Natural killer cell (primary cell): Measurements from ENCODE around the gene PCDHB5. TPM values are rescaled to one million over a fixed set of nuclear protein-coding genes. Genes with fewer than 3 reads are reported as not detected.
"Not testable (repeated sequence)": the region's sequence is repeated elsewhere in the genome, so short reads cannot be mapped to it uniquely, and the experiment has no call there.

Source experiments
- ATAC-seq, 3 donors: fragments of 150-1000 bp in 2 of 3; fragments of 200-7000 bp in 1 of 3; cut with Tn5 transposase; 1 replicate in 1 of 3; 2 replicates in 2 of 3; pipeline ENCODE4 v1.10.0; 2021; ENCODE audit warnings: mild to moderate bottlenecking in 2 of 3, moderate library complexity in 2 of 3
- DNase-seq, 2 donors: peaks; one replicate each; pipeline versions ENCODE4 v3.0.0 to v3.0.0-alpha.2; 2013 to 2021; ENCODE audit warnings: mixed read lengths in 1 of 2
- H3K27ac ChIP-seq: one replicate; pipeline ENCODE4 v1.5.1; 2013; ENCODE audit warnings: mild to moderate bottlenecking, low read length
- H3K27me3 ChIP-seq: one replicate; pipeline ENCODE4 v1.6.1; 2013; ENCODE audit warnings: low read length; ENCODE audit not compliant: control insufficient read depth, insufficient read depth
- H3K36me3 ChIP-seq: one replicate; pipeline ENCODE4 v1.6.1; 2013; ENCODE audit warnings: low read length; ENCODE audit not compliant: control insufficient read depth, insufficient read depth
- H3K4me1 ChIP-seq: one replicate; pipeline ENCODE4 v1.6.1; 2013; ENCODE audit warnings: low read length; ENCODE audit not compliant: control insufficient read depth, insufficient read depth
- H3K4me3 ChIP-seq: one replicate; pipeline ENCODE4 v1.5.1; 2013; ENCODE audit warnings: low read length
- H3K9me3 ChIP-seq: one replicate; pipeline ENCODE4 v1.6.1; 2013; ENCODE audit warnings: low read length; ENCODE audit not compliant: control insufficient read depth, insufficient read depth
- H3K27ac Mint-ChIP-seq, 2 donors: one replicate each; pipeline ENCODE4 v1.8.0; 2022; ENCODE audit warnings: mild to moderate bottlenecking in 2 of 2, mixed read lengths in 2 of 2, moderate library complexity in 1 of 2
- H3K27me3 Mint-ChIP-seq, 2 donors: one replicate each; pipeline ENCODE4 v1.8.0; 2022; ENCODE audit warnings: low read depth in 2 of 2, mixed read lengths in 2 of 2
- H3K36me3 Mint-ChIP-seq: one replicate; pipeline ENCODE4 v1.8.0; 2022; ENCODE audit warnings: mixed read lengths
- H3K4me1 Mint-ChIP-seq, 2 donors: one replicate each; pipeline ENCODE4 v1.8.0; 2022; ENCODE audit warnings: mixed read lengths in 2 of 2
- H3K4me3 Mint-ChIP-seq: one replicate; pipeline ENCODE4 v1.8.0; 2022; ENCODE audit warnings: mild to moderate bottlenecking, moderate library complexity, mixed read lengths
- H3K9me3 Mint-ChIP-seq, 2 donors: one replicate each; pipeline ENCODE4 v1.8.0; 2022; ENCODE audit warnings: mixed read lengths in 2 of 2
- WGBS: methylation state at CpG from one replicate; pipeline ENCODE4 v1.1.7; 2013; ENCODE audit warnings: missing lambda C conversion rate; ENCODE audit not compliant: insufficient coverage; 5-methylcytosine and 5-hydroxymethylcytosine counted together
- intact Hi-C: fragments of 100-400 bp; cut with micrococcal nuclease; formaldehyde crosslinking; loops from one replicate; pipeline ENCODE4 v1.14.2; 2022
- total RNA-seq, 4 donors: library from RNA; stranded (reverse); fragments of 120-200 nt in 1 of 4; gene quantifications; one replicate each; pipeline versions ENCODE4 v1.2.3 to v1.2.4, GENCODE V29; 2013 to 2022
- TF ChIP-seq, protein P1 (sequence below): fragments of 200-600 bp; IDR thresholded peaks from one replicate; pipeline ENCODE4 v1.8.0; 2022; ENCODE audit warnings: antibody characterized with exemption

PCDHB5 gene
- total RNA-seq, 3 donors from 2014 or later (not counting 1 experiment from before 2014, with no cell fraction given) = not detected

DNA sequence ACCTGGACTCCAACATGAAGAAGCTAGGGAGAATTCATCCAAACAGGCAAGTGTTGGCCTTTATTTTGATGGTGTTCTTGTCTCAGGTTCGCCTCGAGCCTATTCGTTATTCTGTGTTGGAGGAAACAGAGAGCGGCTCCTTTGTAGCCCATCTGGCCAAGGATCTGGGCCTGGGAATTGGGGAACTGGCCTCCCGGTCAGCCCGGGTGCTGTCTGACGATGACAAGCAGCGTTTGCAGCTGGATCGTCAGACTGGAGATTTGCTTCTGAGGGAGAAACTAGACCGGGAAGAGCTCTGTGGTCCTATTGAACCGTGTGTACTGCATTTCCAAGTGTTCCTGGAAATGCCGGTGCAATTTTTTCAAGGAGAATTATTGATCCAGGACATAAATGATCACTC lies 13.0 kb upstream of the PCDHB5 start:
- Mint-ChIP-seq H3K27me3 (peaks cover 0 to 7% of the 10 kb centered on the region in 2 donors), H3K4me3 (no peak overlapping the region), H3K36me3 (peaks cover 8% of the 10 kb centered on the region), H3K9me3 (peaks cover 2 to 3% of the 10 kb centered on the region in 2 donors), H3K27ac (no peak overlapping the region), H3K4me1 (no peaks in the 10 kb centered on the region)
- Histone ChIP-seq H3K4me3 (no peak overlapping the region), H3K36me3 (no peaks in the 10 kb centered on the region), H3K4me1 (no peaks in the 10 kb centered on the region), H3K27me3 (peaks cover 2% of the 10 kb centered on the region), H3K27ac (no peak overlapping the region), H3K9me3 (peaks cover 4% of the 10 kb centered on the region)
- ATAC-seq (no peak), DNase-seq (no peak)
- TF ChIP-seq, protein P1, sequence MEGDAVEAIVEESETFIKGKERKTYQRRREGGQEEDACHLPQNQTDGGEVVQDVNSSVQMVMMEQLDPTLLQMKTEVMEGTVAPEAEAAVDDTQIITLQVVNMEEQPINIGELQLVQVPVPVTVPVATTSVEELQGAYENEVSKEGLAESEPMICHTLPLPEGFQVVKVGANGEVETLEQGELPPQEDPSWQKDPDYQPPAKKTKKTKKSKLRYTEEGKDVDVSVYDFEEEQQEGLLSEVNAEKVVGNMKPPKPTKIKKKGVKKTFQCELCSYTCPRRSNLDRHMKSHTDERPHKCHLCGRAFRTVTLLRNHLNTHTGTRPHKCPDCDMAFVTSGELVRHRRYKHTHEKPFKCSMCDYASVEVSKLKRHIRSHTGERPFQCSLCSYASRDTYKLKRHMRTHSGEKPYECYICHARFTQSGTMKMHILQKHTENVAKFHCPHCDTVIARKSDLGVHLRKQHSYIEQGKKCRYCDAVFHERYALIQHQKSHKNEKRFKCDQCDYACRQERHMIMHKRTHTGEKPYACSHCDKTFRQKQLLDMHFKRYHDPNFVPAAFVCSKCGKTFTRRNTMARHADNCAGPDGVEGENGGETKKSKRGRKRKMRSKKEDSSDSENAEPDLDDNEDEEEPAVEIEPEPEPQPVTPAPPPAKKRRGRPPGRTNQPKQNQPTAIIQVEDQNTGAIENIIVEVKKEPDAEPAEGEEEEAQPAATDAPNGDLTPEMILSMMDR = no peak
- 41% methylated on average over 12 of the region's 12 CpGs for WGBS
- intact Hi-C loops = no loop called here

DNA sequence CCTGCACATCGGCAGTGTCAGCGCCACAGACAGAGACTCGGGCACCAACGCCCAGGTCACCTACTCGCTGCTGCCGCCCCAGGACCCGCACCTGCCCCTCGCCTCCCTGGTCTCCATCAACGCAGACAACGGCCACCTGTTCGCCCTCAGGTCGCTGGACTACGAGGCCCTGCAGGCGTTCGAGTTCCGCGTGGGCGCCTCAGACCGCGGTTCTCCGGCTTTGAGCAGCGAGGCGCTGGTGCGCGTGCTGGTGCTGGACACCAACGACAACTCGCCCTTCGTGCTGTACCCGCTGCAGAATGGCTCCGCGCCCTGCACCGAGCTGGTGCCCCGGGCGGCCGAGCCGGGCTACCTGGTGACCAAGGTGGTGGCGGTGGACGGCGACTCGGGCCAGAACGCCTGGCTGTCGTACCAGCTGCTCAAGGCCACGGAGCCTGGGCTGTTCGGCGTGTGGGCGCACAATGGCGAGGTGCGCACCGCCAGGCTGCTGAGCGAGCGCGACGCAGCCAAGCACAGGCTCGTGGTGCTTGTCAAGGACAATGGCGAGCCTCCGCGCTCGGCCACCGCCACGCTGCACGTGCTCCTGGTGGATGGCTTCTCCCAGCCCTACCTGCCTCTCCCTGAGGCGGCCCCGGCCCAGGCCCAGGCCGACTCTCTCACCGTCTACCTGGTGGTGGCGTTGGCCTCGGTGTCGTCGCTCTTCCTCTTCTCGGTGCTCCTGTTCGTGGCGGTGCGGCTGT lies 11.4 kb upstream of the PCDHB5 start:
- H3K4me1 Mint-ChIP-seq, H3K9me3 Mint-ChIP-seq, intact Hi-C loops, H3K27me3 ChIP-seq, H3K4me3 ChIP-seq, H3K27me3 Mint-ChIP-seq, H3K27ac Mint-ChIP-seq, H3K4me1 ChIP-seq, H3K36me3 ChIP-seq, H3K4me3 Mint-ChIP-seq, H3K9me3 ChIP-seq, ATAC-seq, DNase-seq, H3K27ac ChIP-seq: not testable (repeated sequence)
- WGBS = 44% methylated on average over 54 of the region's 73 CpGs
- H3K36me3 Mint-ChIP-seq = peaks cover 14% of the 10 kb centered on the region

DNA sequence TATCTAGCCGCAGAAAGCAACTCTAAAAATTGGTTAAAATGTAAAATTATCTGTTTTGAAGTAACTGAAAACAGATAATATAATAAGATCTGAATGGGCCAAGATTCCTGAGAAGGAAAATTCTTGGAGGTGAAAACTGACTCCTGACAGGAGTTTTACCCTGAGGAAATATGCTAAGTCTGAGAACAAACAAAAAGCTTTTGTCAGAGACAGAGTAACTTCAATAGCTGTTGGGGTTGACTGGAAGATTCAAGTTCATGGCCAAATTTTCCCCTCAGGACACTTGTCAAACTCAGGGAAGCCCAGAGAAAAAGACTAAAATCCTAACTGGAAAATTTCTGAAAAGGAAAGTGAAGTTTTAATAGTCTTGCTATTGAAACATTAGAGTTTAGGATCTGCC lies 7.7 kb upstream of the PCDHB5 start:
- Mint-ChIP-seq H3K4me1 (no peaks in the 10 kb centered on the region), H3K27me3 (peaks cover 0 to 7% of the 10 kb centered on the region in 2 donors), H3K4me3 (no peak overlapping the region), H3K27ac (no peak overlapping the region), H3K9me3 (peaks cover 2 to 11% of the 10 kb centered on the region in 2 donors), H3K36me3 (peaks cover 14% of the 10 kb centered on the region)
- Histone ChIP-seq H3K9me3 (no peaks in the 10 kb centered on the region), H3K27ac (no peak overlapping the region), H3K36me3 (no peaks in the 10 kb centered on the region), H3K27me3 (peaks cover 2% of the 10 kb centered on the region), H3K4me3 (no peak overlapping the region), H3K4me1 (no peaks in the 10 kb centered on the region)
- WGBS = 78% methylated on average over 1 of the region's 1 CpG
- intact Hi-C loops = no loop called here
- TF ChIP-seq, protein P1 = no peak
- DNase-seq = no peak
- ATAC-seq = no peak

DNA sequence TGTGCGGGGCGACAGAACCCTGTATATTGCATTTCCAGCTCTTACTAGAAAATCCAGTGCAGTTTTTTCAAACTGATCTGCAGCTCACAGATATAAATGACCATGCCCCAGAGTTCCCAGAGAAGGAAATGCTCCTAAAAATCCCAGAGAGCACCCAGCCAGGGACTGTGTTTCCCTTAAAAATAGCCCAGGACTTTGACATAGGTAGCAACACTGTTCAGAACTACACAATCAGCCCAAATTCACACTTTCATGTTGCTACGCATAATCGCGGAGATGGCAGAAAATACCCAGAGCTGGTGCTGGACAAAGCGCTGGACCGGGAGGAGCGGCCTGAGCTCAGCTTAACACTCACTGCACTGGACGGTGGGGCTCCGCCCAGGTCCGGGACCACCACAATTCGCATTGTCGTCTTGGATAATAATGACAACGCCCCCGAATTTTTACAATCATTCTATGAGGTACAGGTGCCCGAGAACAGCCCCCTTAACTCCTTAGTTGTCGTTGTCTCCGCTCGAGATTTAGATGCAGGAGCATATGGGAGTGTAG lies 786 bp downstream of the PCDHB5 start:
- intact Hi-C loops = no loop called here
- TF ChIP-seq, protein P1 = no peak
- H3K9me3 ChIP-seq = peaks cover 14% of the 10 kb centered on the region
- H3K4me3 Mint-ChIP-seq = no peak overlapping the region
- H3K4me1 ChIP-seq = no peaks in the 10 kb centered on the region
- peaks cover 2% of the 10 kb centered on the region for H3K27me3 ChIP-seq
- ATAC-seq (no peak), DNase-seq (no peak)
- H3K9me3 Mint-ChIP-seq = peaks cover 8 to 10% of the 10 kb centered on the region in 2 donors
- WGBS = 53% methylated on average over 19 of the region's 19 CpGs
- H3K27ac Mint-ChIP-seq = no peak overlapping the region
- no peak overlapping the region for H3K27ac ChIP-seq
- H3K4me1 Mint-ChIP-seq = peaks cover 0 to 7% of the 10 kb centered on the region in 2 donors
- H3K27me3 Mint-ChIP-seq = peaks cover 0 to 3% of the 10 kb centered on the region in 2 donors
- H3K36me3 ChIP-seq = no peaks in the 10 kb centered on the region
- peaks cover 20% of the 10 kb centered on the region for H3K36me3 Mint-ChIP-seq
- no peak overlapping the region for H3K4me3 ChIP-seq

DNA sequence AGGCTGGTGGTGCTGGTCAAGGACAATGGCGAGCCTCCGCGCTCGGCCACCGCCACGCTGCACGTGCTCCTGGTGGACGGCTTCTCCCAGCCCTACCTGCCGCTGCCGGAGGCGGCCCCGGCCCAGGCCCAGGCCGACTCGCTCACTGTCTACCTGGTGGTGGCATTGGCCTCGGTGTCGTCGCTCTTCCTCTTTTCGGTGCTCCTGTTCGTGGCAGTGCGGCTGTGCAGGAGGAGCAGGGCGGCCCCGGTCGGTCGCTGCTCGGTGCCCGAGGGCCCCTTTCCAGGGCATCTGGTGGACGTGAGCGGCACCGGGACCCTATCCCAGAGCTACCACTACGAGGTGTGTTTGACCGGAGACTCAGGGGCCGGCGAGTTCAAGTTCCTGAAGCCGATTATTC lies 2.3 kb downstream of the PCDHB5 start:
- H3K9me3 ChIP-seq = peaks cover 14% of the 10 kb centered on the region
- DNase-seq, H3K36me3 ChIP-seq, H3K4me1 Mint-ChIP-seq, H3K27ac ChIP-seq, H3K4me1 ChIP-seq, H3K4me3 ChIP-seq, intact Hi-C loops, ATAC-seq, H3K4me3 Mint-ChIP-seq, H3K27ac Mint-ChIP-seq, H3K27me3 Mint-ChIP-seq, H3K27me3 ChIP-seq: not testable (repeated sequence)
- WGBS = 47% methylated on average over 34 of the region's 34 CpGs
- peaks cover 13 to 16% of the 10 kb centered on the region in 2 donors for H3K9me3 Mint-ChIP-seq
- H3K36me3 Mint-ChIP-seq = peaks cover 20% of the 10 kb centered on the region
